GM23338 (cell line): Measurements from ENCODE around the gene ANKRD23. TPM values are rescaled to one million over a fixed set of nuclear protein-coding genes. Genes with fewer than 3 reads are reported as not detected.

Source experiments
- ATAC-seq: fragments of 200-7000 bp; cut with Tn5 transposase; 3 replicates; pipeline ENCODE4 v1.9.1; 2020
- DNase-seq: peaks from one replicate; pipeline ENCODE4 v3.0.0-alpha.2; 2015; ENCODE audit warnings: low spot score
- H2AFZ ChIP-seq: fragments of 200-600 bp; sonication (generic); 2 replicates; pipeline ENCODE4 v1.8.0; 2016; ENCODE audit warnings: antibody characterized with exemption, mild to moderate bottlenecking, moderate library complexity
- H3F3A ChIP-seq: fragments of 200-600 bp; sonication (generic); replicated peaks from 2 replicates; pipeline ENCODE4 v1.8.0; 2017; ENCODE audit warnings: antibody characterized with exemption, mixed run types, low read depth
- H3K27ac ChIP-seq: fragments of 200-600 bp; sonication (generic); 2 replicates; pipeline ENCODE4 v1.6.1; 2016; ENCODE audit warnings: low read depth
- H3K27me3 ChIP-seq: fragments of 200-600 bp; sonication (generic); 2 replicates; pipeline ENCODE4 v1.8.0; 2016; ENCODE audit warnings: mild to moderate bottlenecking, mixed run types, moderate library complexity; ENCODE audit not compliant: insufficient read depth
- H3K36me3 ChIP-seq: fragments of 200-600 bp; sonication (generic); 2 replicates; pipeline ENCODE4 v1.8.0; 2016; ENCODE audit warnings: mild to moderate bottlenecking; ENCODE audit not compliant: insufficient read depth
- H3K4me1 ChIP-seq: fragments of 200-600 bp; sonication (generic); 2 replicates; pipeline ENCODE4 v1.8.0; 2016; ENCODE audit warnings: mild to moderate bottlenecking, moderate library complexity; ENCODE audit not compliant: insufficient read depth
- H3K4me2 ChIP-seq: fragments of 200-600 bp; sonication (generic); 2 replicates; pipeline ENCODE4 v1.7.1; 2017; ENCODE audit warnings: mixed run types
- H3K4me3 ChIP-seq: fragments of 200-600 bp; sonication (generic); 2 replicates; pipeline ENCODE4 v1.6.1; 2016; ENCODE audit warnings: mixed run types
- H3K79me2 ChIP-seq: fragments of 200-600 bp; sonication (generic); replicated peaks from 2 replicates; pipeline ENCODE4 v1.8.0; 2017; ENCODE audit warnings: mild to moderate bottlenecking; ENCODE audit not compliant: insufficient read depth
- H3K9me2 ChIP-seq: fragments of 200-600 bp; sonication (generic); 2 replicates; pipeline ENCODE4 v1.8.0; 2017; ENCODE audit not compliant: insufficient read depth
- H4K20me1 ChIP-seq: fragments of 200-600 bp; sonication (generic); replicated peaks from 2 replicates; pipeline ENCODE4 v1.8.0; 2017; ENCODE audit warnings: mild to moderate bottlenecking; ENCODE audit not compliant: insufficient read depth
- H3K27ac Mint-ChIP-seq: 2 replicates; pipeline ENCODE4 v1.8.0; 2020; ENCODE audit warnings: inconsistent platforms, mild to moderate bottlenecking, moderate library complexity, mixed read lengths
- H3K27me3 Mint-ChIP-seq: 3 replicates; pipeline ENCODE4 v1.8.0; 2022; ENCODE audit warnings: low read depth, mild to moderate bottlenecking, moderate library complexity, mixed read lengths, inconsistent platforms; ENCODE audit not compliant: insufficient read depth, poor library complexity
- H3K36me3 Mint-ChIP-seq: 3 replicates; pipeline ENCODE4 v1.8.0; 2021; ENCODE audit warnings: low read depth, mild to moderate bottlenecking, inconsistent platforms, moderate library complexity, mixed read lengths
- H3K4me1 Mint-ChIP-seq: 3 replicates; pipeline ENCODE4 v1.8.0; 2020; ENCODE audit warnings: mild to moderate bottlenecking, inconsistent platforms, mixed read lengths
- H3K4me3 Mint-ChIP-seq: 3 replicates; pipeline ENCODE4 v1.8.0; 2021; ENCODE audit warnings: moderate library complexity, mild to moderate bottlenecking, inconsistent platforms, mixed read lengths
- H3K9me3 Mint-ChIP-seq: 3 replicates; pipeline ENCODE4 v1.8.0; 2020; ENCODE audit warnings: moderate library complexity, mild to moderate bottlenecking, inconsistent platforms, mixed read lengths
- CTCF ChIP-seq, 2 experiments: fragments of 200-600 bp in 1 of 2; sonication (generic) in 1 of 2; conservative IDR thresholded peaks; 2 replicates each; pipeline versions ENCODE4 v1.5.1 to v1.6.1; 2016 to 2017; ENCODE audit warnings: antibody characterized with exemption in 2 of 2, low read depth in 2 of 2, mild to moderate bottlenecking in 2 of 2, moderate library complexity in 1 of 2
- REST ChIP-seq: IDR thresholded peaks from one replicate; pipeline ENCODE4 v1.6.1; 2018; ENCODE audit warnings: antibody characterized with exemption; ENCODE audit not compliant: unreplicated experiment
- polyA plus RNA-seq: library from polyadenylated mRNA; unstranded; fragments of >200 nt; fragmentation: Nextera tagmentation; extraction: Ambion mirVana; gene quantifications from 2 replicates; pipeline ENCODE4 v1.2.1, GENCODE V29; 2016
- total RNA-seq: library from RNA; depleted of rRNA; stranded (reverse); fragments of >200 nt; shearing (Covaris generic); gene quantifications from 2 replicates; pipeline ENCODE4 v1.2.3, GENCODE V29; 2014
- TF ChIP-seq, protein P1 (sequence below): IDR thresholded peaks from 2 replicates; pipeline ENCODE4 v1.6.1; 2016; ENCODE audit warnings: antibody characterized with exemption

ANKRD23 gene
- total and polyA plus RNA-seq, 2 experiments from 2014 or later = 4.0 to 5.0 TPM

- Histone ChIP-seq H4K20me1 (peaks cover 51% of the 10 kb centered on the region), H3K27ac (no peak overlapping the region)
- ATAC-seq = no peak
Measured at GRCh38 chr2:96819128-96819875, 24.5 kb downstream of the ANKRD23 start.

More at GRCh38 chr2:96819128-96819875, 24.5 kb downstream of the ANKRD23 start:
- H3K4me3 ChIP-seq = peak overlapping the region; percentile 10; the same call in 1 of the 2 replicates
- Mint-ChIP-seq H3K4me1 (peaks cover 40% of the 10 kb centered on the region), H3K4me3 (peak overlapping the region; percentile 83; the same call in 2 of the 3 replicates), H3K36me3 (peaks cover 43% of the 10 kb centered on the region), H3K27ac (no peak overlapping the region), H3K27me3 (peaks cover 18% of the 10 kb centered on the region), H3K9me3 (no peaks in the 10 kb centered on the region)
- DNase-seq = no peak
- no peaks in the 10 kb centered on the region for H3K9me2 ChIP-seq
- peaks cover 74% of the 10 kb centered on the region for H3K79me2 ChIP-seq
- peaks cover 21% of the 10 kb centered on the region for H3K4me1 ChIP-seq
- no peak overlapping the region for H2AFZ ChIP-seq
- H3K4me2 ChIP-seq = peak overlapping the region; percentile 96
- TF ChIP-seq CTCF (conservative IDR thresholded peaks at IDR 0.05; ENCODE audit: low read depth in 2 of 2) = 0 out of 4 replicates have a peak, but pooled peaks of 1 of the 2 experiments have one; percentile 1
- TF ChIP-seq REST = no peak
- TF ChIP-seq, protein P1, sequence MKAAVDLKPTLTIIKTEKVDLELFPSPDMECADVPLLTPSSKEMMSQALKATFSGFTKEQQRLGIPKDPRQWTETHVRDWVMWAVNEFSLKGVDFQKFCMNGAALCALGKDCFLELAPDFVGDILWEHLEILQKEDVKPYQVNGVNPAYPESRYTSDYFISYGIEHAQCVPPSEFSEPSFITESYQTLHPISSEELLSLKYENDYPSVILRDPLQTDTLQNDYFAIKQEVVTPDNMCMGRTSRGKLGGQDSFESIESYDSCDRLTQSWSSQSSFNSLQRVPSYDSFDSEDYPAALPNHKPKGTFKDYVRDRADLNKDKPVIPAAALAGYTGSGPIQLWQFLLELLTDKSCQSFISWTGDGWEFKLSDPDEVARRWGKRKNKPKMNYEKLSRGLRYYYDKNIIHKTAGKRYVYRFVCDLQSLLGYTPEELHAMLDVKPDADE = no peak
- H3F3A ChIP-seq = peaks cover 6% of the 10 kb centered on the region; the same call in 1 of the 2 replicates
- H3K36me3 ChIP-seq = no peaks in the 10 kb centered on the region; the same call in 1 of the 2 replicates
- no peaks in the 10 kb centered on the region for H3K27me3 ChIP-seq
